ENCODE measurements around the gene ACSM5. TPM values are rescaled to one million over a fixed set of nuclear protein-coding genes. Genes with fewer than 3 reads are reported as not detected.

ACSM5 gene
- total RNA-seq, 4 donors from 2014 or later, result 5.6 to 9.6 (median 8.0) TPM

- no peak for TF ChIP-seq POLR2A (IDR thresholded peaks at IDR 0.05)
- TF ChIP-seq, protein P1, sequence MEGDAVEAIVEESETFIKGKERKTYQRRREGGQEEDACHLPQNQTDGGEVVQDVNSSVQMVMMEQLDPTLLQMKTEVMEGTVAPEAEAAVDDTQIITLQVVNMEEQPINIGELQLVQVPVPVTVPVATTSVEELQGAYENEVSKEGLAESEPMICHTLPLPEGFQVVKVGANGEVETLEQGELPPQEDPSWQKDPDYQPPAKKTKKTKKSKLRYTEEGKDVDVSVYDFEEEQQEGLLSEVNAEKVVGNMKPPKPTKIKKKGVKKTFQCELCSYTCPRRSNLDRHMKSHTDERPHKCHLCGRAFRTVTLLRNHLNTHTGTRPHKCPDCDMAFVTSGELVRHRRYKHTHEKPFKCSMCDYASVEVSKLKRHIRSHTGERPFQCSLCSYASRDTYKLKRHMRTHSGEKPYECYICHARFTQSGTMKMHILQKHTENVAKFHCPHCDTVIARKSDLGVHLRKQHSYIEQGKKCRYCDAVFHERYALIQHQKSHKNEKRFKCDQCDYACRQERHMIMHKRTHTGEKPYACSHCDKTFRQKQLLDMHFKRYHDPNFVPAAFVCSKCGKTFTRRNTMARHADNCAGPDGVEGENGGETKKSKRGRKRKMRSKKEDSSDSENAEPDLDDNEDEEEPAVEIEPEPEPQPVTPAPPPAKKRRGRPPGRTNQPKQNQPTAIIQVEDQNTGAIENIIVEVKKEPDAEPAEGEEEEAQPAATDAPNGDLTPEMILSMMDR (IDR thresholded peaks at IDR 0.05), result no peak
- no peaks in the 10 kb centered on the region for H3K27me3 ChIP-seq
- H3K4me1 ChIP-seq, result no peaks in the 10 kb centered on the region
- no peaks in the 10 kb centered on the region for H3K9me3 ChIP-seq
- WGBS, 2 donors, result 62 to 82% methylated on average over 7 of the region's 7 CpGs
- no peak for DNase-seq
- intact Hi-C loops (cut with DNase I), result no loop called here
- H3K36me3 ChIP-seq, result no peaks in the 10 kb centered on the region
- H3K4me3 ChIP-seq (replicated peaks in 1 of 3), result no peak overlapping the region
- H3K27ac ChIP-seq, result no peak overlapping the region
These were observed 10.1 kb upstream of the ACSM5 start for GRCh38 chr16:20399185-20399584.

DNA sequence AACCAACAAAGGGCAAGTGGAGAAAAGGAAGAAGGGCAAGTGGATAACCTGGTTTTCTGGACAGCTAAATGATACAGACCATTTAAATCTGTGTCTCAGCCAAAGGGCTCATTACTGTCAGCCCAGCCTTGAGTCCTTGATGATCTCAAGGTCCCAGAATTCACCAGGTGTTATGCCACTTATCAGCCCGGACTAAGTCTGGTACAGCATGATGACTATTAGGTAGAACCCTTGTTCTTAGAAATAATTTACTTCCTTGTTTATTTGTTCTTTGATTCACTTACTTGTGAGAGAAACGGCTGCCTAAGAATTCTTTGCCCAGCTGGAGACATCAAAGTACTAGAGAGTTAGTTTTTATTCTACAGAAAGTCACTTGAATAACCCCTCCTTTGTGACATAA is 8.3 kb upstream of the ACSM5 start:
- no peak for TF ChIP-seq POLR2A (IDR thresholded peaks at IDR 0.05)
- TF ChIP-seq, protein P1 (IDR thresholded peaks at IDR 0.05), result no peak

GRCh38 chr16:20401475-20402016 is 7.8 kb upstream of the ACSM5 start:
- peak in 1 of 2 donors; percentile 25 for DNase-seq
- H3K4me1 ChIP-seq, result no peaks in the 10 kb centered on the region
- H3K27ac ChIP-seq, result no peak overlapping the region
- intact Hi-C loops (cut with DNase I), result no loop called here
- H3K4me3 ChIP-seq (replicated peaks in 1 of 3), result no peak overlapping the region
- 66 to 69% methylated on average over 4 to 8 of the region's 8 CpGs for WGBS, 2 donors
- H3K36me3 ChIP-seq, result no peaks in the 10 kb centered on the region
- no peaks in the 10 kb centered on the region for H3K27me3 ChIP-seq
- no peaks in the 10 kb centered on the region for H3K9me3 ChIP-seq
- no peak for TF ChIP-seq POLR2A (IDR thresholded peaks at IDR 0.05)
- TF ChIP-seq, protein P1 (IDR thresholded peaks at IDR 0.05), result no peak

More for the DNA sequence above, 8.3 kb upstream of the ACSM5 start:
- intact Hi-C loops (cut with DNase I), result no loop called here
- Histone ChIP-seq H3K4me3 (replicated peaks in 1 of 3) (no peak overlapping the region), H3K27me3 (no peaks in the 10 kb centered on the region), H3K27ac (no peak overlapping the region), H3K9me3 (no peaks in the 10 kb centered on the region), H3K36me3 (no peaks in the 10 kb centered on the region), H3K4me1 (no peaks in the 10 kb centered on the region)
- no peak for DNase-seq
- 54 to 61% methylated on average over 2 of the region's 2 CpGs for WGBS, 2 donors

GRCh38 chr16:20402651-20403050 is 6.7 kb upstream of the ACSM5 start:
- Histone ChIP-seq H3K36me3 (no peaks in the 10 kb centered on the region), H3K27me3 (no peaks in the 10 kb centered on the region), H3K4me3 (replicated peaks in 1 of 3) (no peak overlapping the region), H3K27ac (no peak overlapping the region), H3K9me3 (no peaks in the 10 kb centered on the region), H3K4me1 (no peaks in the 10 kb centered on the region)
- TF ChIP-seq POLR2A (IDR thresholded peaks at IDR 0.05), result no peak
- TF ChIP-seq, protein P1 (IDR thresholded peaks at IDR 0.05), result no peak
- DNase-seq, result no peak
- 96 to 100% methylated on average over 2 of the region's 2 CpGs for WGBS, 2 donors
- intact Hi-C loops (cut with DNase I), result no loop called here

- intact Hi-C loops (cut with DNase I), result no loop called here
These were observed 4.7 kb upstream of the ACSM5 start, which contains the start of gene PDILT for GRCh38 chr16:20404637-20405036. Gene PDILT (minus strand): TSS chr16:20404737. CDS start chr16:20399300, 5,437 bp downstream.

More at GRCh38 chr16:20404637-20405036, 4.7 kb upstream of the ACSM5 start, which contains the start of gene PDILT:
- Histone ChIP-seq H3K27me3 (no peaks in the 10 kb centered on the region), H3K4me1 (peaks cover 3 to 4% of the 10 kb centered on the region in 2 donors), H3K4me3 (replicated peaks in 1 of 3) (no peak within 1 kb of the TSS), H3K9me3 (no peaks in the 10 kb centered on the region), H3K36me3 (no peaks in the 10 kb centered on the region), H3K27ac (no peak within 1 kb of the TSS)
- TF ChIP-seq, protein P1 (IDR thresholded peaks at IDR 0.05), result no peak
- TF ChIP-seq POLR2A (IDR thresholded peaks at IDR 0.05), result no peak
- no peak for DNase-seq
- 100% methylated on average over 2 of the region's 2 CpGs; no CpG with 5 or more reads in 1 of the 2 donors for WGBS, 2 donors
